Skeletal muscle tissue (tissue), 4 donors: Measurements from ENCODE around the gene RABEPK. TPM values are rescaled to one million over a fixed set of nuclear protein-coding genes. Genes with fewer than 3 reads are reported as not detected.
"Not testable (repeated sequence)": the region's sequence is repeated elsewhere in the genome, so short reads cannot be mapped to it uniquely, and the experiment has no call there.

ENCODE experiments used
- H3K27ac ChIP-seq: one replicate; pipeline ENCODE4 v1.7.0; 2013; ENCODE audit warnings: mild to moderate bottlenecking, low read depth, low read length, inconsistent platforms
- H3K27me3 ChIP-seq, 3 donors: one replicate each; pipeline ENCODE4 v1.7.0; 2013; ENCODE audit warnings: low read length in 3 of 3; ENCODE audit not compliant: control insufficient read depth in 3 of 3, insufficient read depth in 3 of 3
- H3K36me3 ChIP-seq, 3 donors: one replicate each; pipeline ENCODE4 v1.7.0; 2013; ENCODE audit warnings: low read length in 3 of 3; ENCODE audit not compliant: control insufficient read depth in 3 of 3, insufficient read depth in 3 of 3
- H3K4me1 ChIP-seq, 3 donors: one replicate each; pipeline ENCODE4 v1.7.0; 2013; ENCODE audit warnings: low read length in 3 of 3, mild to moderate bottlenecking in 3 of 3; ENCODE audit not compliant: control insufficient read depth in 3 of 3, insufficient read depth in 3 of 3
- H3K4me3 ChIP-seq, 3 donors: one replicate each; pipeline ENCODE4 v1.7.0; 2013; ENCODE audit warnings: low read length in 3 of 3
- H3K9ac ChIP-seq, 3 donors: one replicate each; pipeline ENCODE4 v1.7.0; 2013; ENCODE audit warnings: low read length in 3 of 3, mild to moderate bottlenecking in 3 of 3, moderate library complexity in 2 of 3, low read depth in 1 of 3
- H3K9me3 ChIP-seq, 3 donors: one replicate each; pipeline ENCODE4 v1.7.0; 2013; ENCODE audit warnings: low read length in 3 of 3; ENCODE audit not compliant: control insufficient read depth in 3 of 3
- total RNA-seq: library from RNA; depleted of rRNA; stranded (reverse); fragments of >200 nt; gene quantifications from one replicate; pipeline ENCODE4 v1.2.3, GENCODE V29; 2014
- donor health status: Osteomylitis.

Gene RABEPK
- total RNA-seq, 1 donor from 2014 or later = 18.8 TPM

- Histone ChIP-seq H3K36me3 (peaks cover 44 to 58% (median 45%) of the 10 kb centered on the region in 3 donors), H3K4me1 (peaks cover 32 to 43% (median 35%) of the 10 kb centered on the region in 3 donors)
- not testable (repeated sequence) for H3K9me3 ChIP-seq, H3K27ac ChIP-seq, H3K9ac ChIP-seq, H3K4me3 ChIP-seq, H3K27me3 ChIP-seq
Measured at GRCh38 chr9:125234099-125234498, 33.8 kb downstream of the RABEPK start.

GRCh38 chr9:125235804-125236519 is 35.6 kb downstream of the RABEPK start:
- no peaks in the 10 kb centered on the region for H3K9me3 ChIP-seq
- peaks cover 39 to 56% (median 43%) of the 10 kb centered on the region in 3 donors for H3K4me1 ChIP-seq
- H3K36me3 ChIP-seq = peaks cover 41 to 58% (median 43%) of the 10 kb centered on the region in 3 donors
- H3K27ac ChIP-seq = no peak overlapping the region
- H3K27me3 ChIP-seq = no peaks in the 10 kb centered on the region
- H3K4me3 ChIP-seq = no peak overlapping the region
- H3K9ac ChIP-seq = peak overlapping the region in 2 of 3 donors; percentile 25 to 50

GRCh38 chr9:125236520-125237159 is 36.3 kb downstream of the RABEPK start:
- not testable (repeated sequence) for H3K4me3 ChIP-seq

GRCh38 chr9:125238127-125238914 is 38.0 kb downstream of the RABEPK start:
- peaks cover 36 to 56% (median 40%) of the 10 kb centered on the region in 3 donors for H3K36me3 ChIP-seq
- H3K4me3 ChIP-seq = peak overlapping the region in 2 of 3 donors; percentile 24 to 49
- no peak overlapping the region for H3K27ac ChIP-seq
- no peaks in the 10 kb centered on the region for H3K27me3 ChIP-seq
- H3K9me3 ChIP-seq = no peaks in the 10 kb centered on the region
- H3K9ac ChIP-seq = peak overlapping the region; percentile 28 to 48 (median 32)
- H3K4me1 ChIP-seq = peaks cover 45 to 65% (median 51%) of the 10 kb centered on the region in 3 donors

More at GRCh38 chr9:125236520-125237159, 36.3 kb downstream of the RABEPK start:
- H3K27ac ChIP-seq, H3K9me3 ChIP-seq, H3K27me3 ChIP-seq: not testable (repeated sequence)
- Histone ChIP-seq H3K4me1 (peaks cover 39 to 58% (median 43%) of the 10 kb centered on the region in 3 donors), H3K36me3 (peaks cover 39 to 59% (median 42%) of the 10 kb centered on the region in 3 donors), H3K9ac (peak overlapping the region in 2 of 3 donors; percentile 25 to 50)

GRCh38 chr9:125238915-125239446 is 38.6 kb downstream of the RABEPK start:
- H3K36me3 ChIP-seq = peaks cover 31 to 52% (median 35%) of the 10 kb centered on the region in 3 donors
- peak overlapping the region; percentile 9 to 49 (median 24) for H3K4me3 ChIP-seq
- peak overlapping the region in 1 of 3 donors; percentile 100 for H3K9ac ChIP-seq
- H3K27ac ChIP-seq = no peak overlapping the region
- H3K9me3 ChIP-seq = no peaks in the 10 kb centered on the region
- no peaks in the 10 kb centered on the region for H3K27me3 ChIP-seq
- H3K4me1 ChIP-seq = peaks cover 45 to 65% (median 51%) of the 10 kb centered on the region in 3 donors

- H3K4me3 ChIP-seq = peak overlapping the region; percentile 99 to 100 (median 99)
- H3K4me1 ChIP-seq = peaks cover 43 to 63% (median 51%) of the 10 kb centered on the region in 3 donors
- H3K9ac ChIP-seq = peak overlapping the region; percentile 98 to 100 (median 99)
- H3K9me3 ChIP-seq = no peaks in the 10 kb centered on the region
- H3K36me3 ChIP-seq = peaks cover 29 to 48% (median 33%) of the 10 kb centered on the region in 3 donors
- H3K27me3 ChIP-seq = no peaks in the 10 kb centered on the region
- H3K27ac ChIP-seq = peak overlapping the region; percentile 95
Measured at GRCh38 chr9:125239631-125240597, 39.6 kb downstream of the RABEPK start.

GRCh38 chr9:125240649-125240999 is 40.3 kb downstream of the RABEPK start:
- Histone ChIP-seq H3K27ac (peak overlapping the region; percentile 95), H3K4me1 (peaks cover 37 to 56% (median 51%) of the 10 kb centered on the region in 3 donors), H3K36me3 (peaks cover 27 to 45% (median 31%) of the 10 kb centered on the region in 3 donors), H3K9ac (peak overlapping the region; percentile 98 to 100 (median 99)), H3K27me3 (no peaks in the 10 kb centered on the region), H3K4me3 (peak overlapping the region; percentile 99 to 100 (median 99)), H3K9me3 (no peaks in the 10 kb centered on the region)

- H3K36me3 ChIP-seq = peaks cover 20 to 39% (median 27%) of the 10 kb centered on the region in 3 donors
- peak within 1 kb of the TSS; percentile 98 to 100 (median 99) for H3K9ac ChIP-seq
- peak within 1 kb of the TSS; percentile 97 for H3K27ac ChIP-seq
- H3K4me3 ChIP-seq = peak within 1 kb of the TSS; percentile 99 to 100 (median 100)
- no peaks in the 10 kb centered on the region for H3K9me3 ChIP-seq
- peaks cover 33 to 49% (median 46%) of the 10 kb centered on the region in 3 donors for H3K4me1 ChIP-seq
- no peaks in the 10 kb centered on the region for H3K27me3 ChIP-seq
Measured at GRCh38 chr9:125241000-125241862, 40.9 kb downstream of the RABEPK start, which contains the start of gene HSPA5. TSS of gene HSPA5 (minus strand) at chr9:125241343. CDS start at chr9:125241126, 217 bp downstream.
